Measurements from ENCODE around the gene HSPG2. TPM values are rescaled to one million over a fixed set of nuclear protein-coding genes. Genes with fewer than 3 reads are reported as not detected.
"Not testable (repeated sequence)": the region's sequence is repeated elsewhere in the genome, so short reads cannot be mapped to it uniquely, and the experiment has no call there.

HSPG2 gene
- total RNA-seq, 1 donor = 166 TPM

DNA sequence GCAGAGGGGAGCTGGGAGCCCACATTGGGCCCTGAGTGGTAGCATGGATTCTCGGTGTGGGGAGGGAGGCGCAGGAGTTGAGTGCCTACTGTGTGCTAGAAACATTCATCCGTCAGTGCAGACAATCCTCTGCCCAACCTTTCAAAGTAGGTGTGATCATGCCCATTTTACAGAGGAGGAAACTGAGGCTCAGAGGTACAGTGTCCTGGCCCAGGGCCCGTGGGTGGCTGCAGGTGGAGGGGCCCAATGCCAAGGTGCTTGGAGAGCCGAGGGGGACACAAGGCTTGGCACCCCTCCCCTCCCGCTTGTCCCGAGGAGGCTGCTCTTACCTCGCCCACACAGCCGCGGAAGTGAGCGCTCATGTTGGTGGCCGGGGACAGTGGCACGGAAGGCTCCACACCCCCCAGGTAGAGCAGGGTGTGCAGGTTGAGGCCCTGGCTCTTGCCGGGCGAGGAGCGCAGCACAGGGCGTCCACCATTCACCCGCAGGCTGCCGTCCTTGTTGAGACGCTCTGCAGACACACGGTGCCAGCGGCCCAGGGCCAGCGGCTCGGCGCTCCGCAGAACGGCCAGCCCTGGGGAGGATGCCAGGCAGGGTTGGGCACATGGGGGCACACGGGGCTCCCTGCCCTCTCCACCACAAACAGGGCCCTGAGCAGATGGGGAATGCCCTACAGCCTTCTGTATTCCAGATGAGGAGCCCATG lies 108.5 kb downstream of the HSPG2 start:
- TF ChIP-seq, protein P1, sequence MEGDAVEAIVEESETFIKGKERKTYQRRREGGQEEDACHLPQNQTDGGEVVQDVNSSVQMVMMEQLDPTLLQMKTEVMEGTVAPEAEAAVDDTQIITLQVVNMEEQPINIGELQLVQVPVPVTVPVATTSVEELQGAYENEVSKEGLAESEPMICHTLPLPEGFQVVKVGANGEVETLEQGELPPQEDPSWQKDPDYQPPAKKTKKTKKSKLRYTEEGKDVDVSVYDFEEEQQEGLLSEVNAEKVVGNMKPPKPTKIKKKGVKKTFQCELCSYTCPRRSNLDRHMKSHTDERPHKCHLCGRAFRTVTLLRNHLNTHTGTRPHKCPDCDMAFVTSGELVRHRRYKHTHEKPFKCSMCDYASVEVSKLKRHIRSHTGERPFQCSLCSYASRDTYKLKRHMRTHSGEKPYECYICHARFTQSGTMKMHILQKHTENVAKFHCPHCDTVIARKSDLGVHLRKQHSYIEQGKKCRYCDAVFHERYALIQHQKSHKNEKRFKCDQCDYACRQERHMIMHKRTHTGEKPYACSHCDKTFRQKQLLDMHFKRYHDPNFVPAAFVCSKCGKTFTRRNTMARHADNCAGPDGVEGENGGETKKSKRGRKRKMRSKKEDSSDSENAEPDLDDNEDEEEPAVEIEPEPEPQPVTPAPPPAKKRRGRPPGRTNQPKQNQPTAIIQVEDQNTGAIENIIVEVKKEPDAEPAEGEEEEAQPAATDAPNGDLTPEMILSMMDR (IDR thresholded peaks at IDR 0.05; ENCODE audit: insufficient read depth, low read depth, low read length) = no peak
- no peak for DNase-seq (ENCODE audit: low read depth)
- H3K4me3 ChIP-seq (ENCODE audit: low read depth, low read length) = no peak overlapping the region

DNA sequence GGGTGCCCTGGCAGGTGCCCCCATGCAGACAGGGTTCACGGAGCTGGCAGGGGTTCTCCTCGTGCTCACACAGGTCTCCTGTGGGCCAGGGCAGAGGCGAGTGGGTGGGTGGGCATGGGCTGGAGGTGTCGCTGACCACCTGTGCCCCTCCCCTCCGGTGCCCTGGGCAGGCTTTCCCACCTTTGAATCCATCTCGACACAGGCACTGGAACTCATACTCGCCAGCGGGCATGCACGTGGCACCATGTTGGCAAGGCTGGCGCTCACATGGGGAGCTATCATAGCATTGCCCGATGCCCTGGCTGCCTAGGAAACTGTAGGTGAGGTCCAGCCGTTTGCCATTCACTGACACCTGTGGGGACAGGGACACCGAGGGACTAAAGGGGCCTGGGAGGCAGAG lies 109.0 kb downstream of the HSPG2 start:
- TF ChIP-seq, protein P1 (IDR thresholded peaks at IDR 0.05; ENCODE audit: insufficient read depth, low read depth, low read length) = no peak
- DNase-seq (ENCODE audit: low read depth) = no peak
- H3K4me3 ChIP-seq (ENCODE audit: low read depth, low read length) = no peak overlapping the region

- TF ChIP-seq, protein P1 (IDR thresholded peaks at IDR 0.05; ENCODE audit: insufficient read depth, low read depth, low read length) = no peak
- no peak overlapping the region for H3K4me3 ChIP-seq (ENCODE audit: low read depth, low read length)
- DNase-seq (ENCODE audit: low read depth) = no peak
Observed at GRCh38 chr1:21827141-21827679, 109.9 kb downstream of the HSPG2 start.

- not testable (repeated sequence) for DNase-seq (ENCODE audit: low read depth); H3K4me3 ChIP-seq (ENCODE audit: low read depth, low read length)
Observed at GRCh38 chr1:21826694-21827093, 110.4 kb downstream of the HSPG2 start.

DNA sequence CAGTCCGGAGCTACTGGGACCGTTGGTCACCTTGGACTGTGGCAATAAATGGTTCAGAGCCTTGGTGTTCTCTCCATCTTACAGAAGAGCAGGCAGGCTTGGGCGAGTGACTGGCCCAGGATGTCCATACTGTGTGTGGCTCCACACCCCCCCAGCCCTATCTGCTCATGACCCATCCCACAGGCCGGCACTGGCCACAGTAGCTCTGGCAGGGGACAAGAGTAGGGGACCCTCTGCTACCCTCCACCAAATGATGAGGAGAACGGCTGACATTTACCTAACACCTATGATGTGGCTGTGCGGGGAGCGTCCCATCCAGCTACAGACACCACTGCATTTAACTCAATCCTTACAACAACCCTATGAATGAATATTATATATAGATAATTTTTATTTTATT lies 111.7 kb downstream of the HSPG2 start:
- TF ChIP-seq, protein P1 (IDR thresholded peaks at IDR 0.05; ENCODE audit: insufficient read depth, low read depth, low read length) = no peak
- no peak for DNase-seq (ENCODE audit: low read depth)
- H3K4me3 ChIP-seq (ENCODE audit: low read depth, low read length) = no peak overlapping the region

DNA sequence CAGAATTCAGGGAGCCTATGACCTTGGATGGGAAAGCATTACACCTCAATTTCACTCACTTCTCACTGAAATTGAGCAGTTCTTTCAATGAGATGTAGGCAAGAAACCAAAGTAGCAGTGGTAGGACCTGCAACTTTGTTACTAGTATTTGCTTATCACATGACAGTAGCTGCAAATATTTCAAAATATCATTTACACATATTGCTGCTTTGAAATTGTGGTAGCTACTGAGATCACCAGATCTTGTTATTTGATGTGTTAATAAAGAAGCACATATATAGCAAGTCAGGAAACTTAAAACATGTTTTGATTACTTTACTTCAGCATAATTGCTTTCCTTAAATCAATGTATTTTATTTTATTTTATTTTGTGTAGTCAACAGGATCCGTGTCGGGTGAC lies 112.2 kb downstream of the HSPG2 start:
- no peak for DNase-seq (ENCODE audit: low read depth)
- no peak overlapping the region for H3K4me3 ChIP-seq (ENCODE audit: low read depth, low read length)
- TF ChIP-seq, protein P1 (IDR thresholded peaks at IDR 0.05; ENCODE audit: insufficient read depth, low read depth, low read length) = no peak

GRCh38 chr1:21823980-21824702 lies 113.0 kb downstream of the HSPG2 start:
- TF ChIP-seq, protein P1 (IDR thresholded peaks at IDR 0.05; ENCODE audit: insufficient read depth, low read depth, low read length) = no peak
- H3K4me3 ChIP-seq (ENCODE audit: low read depth, low read length) = no peak overlapping the region
- DNase-seq (ENCODE audit: low read depth) = no peak

Data from fibroblast of villous mesenchyme (primary cell).